CD4-positive, CD25-positive, alpha-beta regulatory T cell (primary cell): Measurements from ENCODE around the gene RING1. TPM values are rescaled to one million over a fixed set of nuclear protein-coding genes. Genes with fewer than 3 reads are reported as not detected.
"Not testable (repeated sequence)": the region's sequence is repeated elsewhere in the genome, so short reads cannot be mapped to it uniquely, and the experiment has no call there.

Experiments
- ATAC-seq, 2 donors: fragments of 150-1000 bp; cut with Tn5 transposase; one replicate each; pipeline ENCODE4 v1.10.0; 2021; ENCODE audit warnings: low read depth in 2 of 2, moderate number of reproducible peaks in 2 of 2, moderate library complexity in 1 of 2
- DNase-seq, 3 donors: peaks; one replicate each; pipeline versions ENCODE4 v3.0.0 to v3.0.0-alpha.2; 2012 to 2022; ENCODE audit warnings: mixed read lengths in 1 of 3
- H3K27ac ChIP-seq: one replicate; pipeline ENCODE4 v1.7.0; 2013; ENCODE audit warnings: mild to moderate bottlenecking, low read length; ENCODE audit not compliant: insufficient read depth, poor library complexity, severe bottlenecking
- H3K27me3 ChIP-seq: one replicate; pipeline ENCODE4 v1.7.0; 2013; ENCODE audit warnings: low read length; ENCODE audit not compliant: control insufficient read depth, insufficient read depth
- H3K36me3 ChIP-seq: one replicate; pipeline ENCODE4 v1.7.0; 2013; ENCODE audit warnings: mild to moderate bottlenecking, low read length, moderate library complexity; ENCODE audit not compliant: control insufficient read depth, insufficient read depth
- H3K4me1 ChIP-seq: 2 replicates; pipeline ENCODE4 v1.7.0; 2013; ENCODE audit warnings: mild to moderate bottlenecking, low read length; ENCODE audit not compliant: insufficient read depth, control insufficient read depth, poor library complexity, severe bottlenecking
- H3K4me3 ChIP-seq: one replicate; pipeline ENCODE4 v1.7.0; 2013; ENCODE audit warnings: low read depth, mild to moderate bottlenecking, low read length, moderate library complexity
- H3K9me3 ChIP-seq, 2 experiments: 1 replicate in 1 of 2; 2 replicates in 1 of 2; pipeline ENCODE4 v1.7.0; 2013; ENCODE audit warnings: low read length in 2 of 2, mild to moderate bottlenecking in 1 of 2, moderate library complexity in 1 of 2; ENCODE audit not compliant: control insufficient read depth in 2 of 2
- H3K27ac Mint-ChIP-seq, 3 donors: one replicate each; pipeline ENCODE4 v1.8.0; 2020 to 2022; ENCODE audit warnings: mild to moderate bottlenecking in 3 of 3, mixed read lengths in 3 of 3, moderate library complexity in 2 of 3
- H3K27me3 Mint-ChIP-seq: one replicate; pipeline ENCODE4 v1.8.0; 2022; ENCODE audit warnings: mild to moderate bottlenecking, mixed read lengths
- H3K36me3 Mint-ChIP-seq: one replicate; pipeline ENCODE4 v1.8.0; 2020; ENCODE audit warnings: mixed read lengths
- H3K4me1 Mint-ChIP-seq, 4 donors: one replicate each; pipeline ENCODE4 v1.8.0; 2020 to 2022; ENCODE audit warnings: mixed read lengths in 4 of 4, mild to moderate bottlenecking in 1 of 4
- H3K4me3 Mint-ChIP-seq, 4 donors: one replicate each; pipeline ENCODE4 v1.8.0; 2020 to 2022; ENCODE audit warnings: mild to moderate bottlenecking in 4 of 4, mixed read lengths in 4 of 4, moderate library complexity in 3 of 4
- H3K9me3 Mint-ChIP-seq, 7 donors: one replicate each; pipeline ENCODE4 v1.8.0; 2020 to 2022; ENCODE audit warnings: mixed read lengths in 7 of 7, mild to moderate bottlenecking in 3 of 7, moderate library complexity in 2 of 7
- polyA plus RNA-seq, 4 donors: library from polyadenylated mRNA; unstranded; fragments of 300-500 nt; fragmentation: Illumina TruSeq; gene quantifications; one replicate each; pipeline ENCODE4 v1.2.3, GENCODE V29; 2021
- total RNA-seq: library from RNA; stranded (reverse); gene quantifications from one replicate; pipeline ENCODE4 v1.2.3, GENCODE V29; 2022

Gene RING1
- total and polyA plus RNA-seq, 5 donors from 2014 or later = 4.9 to 34.2 (median 5.6) TPM

- peak overlapping the region in 2 of 3 donors; percentile 82 to 96 for H3K27ac Mint-ChIP-seq
These were observed 7.2 kb downstream of the RING1 start for GRCh38 chr6:33215271-33216116.

DNA sequence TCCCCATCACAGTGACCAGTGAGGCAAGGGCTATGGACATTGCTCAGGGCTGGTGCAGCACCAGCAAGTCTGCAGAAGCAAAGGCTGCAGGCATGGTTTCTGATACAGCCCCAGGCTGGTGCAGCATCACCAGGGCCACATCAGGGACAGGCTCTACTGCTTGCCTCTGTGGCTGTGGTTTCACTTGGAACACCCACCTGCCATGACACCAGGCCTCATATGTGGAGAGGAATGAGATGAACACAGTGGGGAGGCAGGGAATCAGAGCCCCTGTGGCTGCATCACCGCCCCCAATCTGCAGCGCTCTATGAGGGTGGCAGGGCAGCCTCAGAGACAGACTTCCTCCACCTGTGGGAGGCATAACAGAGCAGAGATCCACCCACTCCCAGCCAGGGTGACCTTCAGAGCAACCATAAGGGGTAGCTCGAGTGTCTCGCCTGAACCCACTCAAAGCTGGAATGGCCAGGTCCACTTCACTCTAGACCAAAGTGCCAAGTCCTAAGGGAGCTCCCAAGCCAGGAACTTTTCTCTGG, 7.9 kb downstream of the RING1 start:
- peaks cover 16% of the 10 kb centered on the region for H3K4me1 ChIP-seq
- H3K4me1 Mint-ChIP-seq = peaks cover 0 to 24% (median 16%) of the 10 kb centered on the region in 4 donors
- H3K27me3 ChIP-seq = peaks cover 8% of the 10 kb centered on the region
- no peak overlapping the region for H3K4me3 ChIP-seq
- no peak overlapping the region for H3K27ac ChIP-seq
- no peak overlapping the region for H3K27ac Mint-ChIP-seq
- H3K9me3 Mint-ChIP-seq = peaks cover 0 to 10% (median 0%) of the 10 kb centered on the region in 7 donors
- no peaks in the 10 kb centered on the region for H3K9me3 ChIP-seq
- H3K36me3 Mint-ChIP-seq = peaks cover 9% of the 10 kb centered on the region
- DNase-seq (no peak), ATAC-seq (peak in 1 of 2 donors; percentile 10)
- H3K27me3 Mint-ChIP-seq = peaks cover 70% of the 10 kb centered on the region
- no peak overlapping the region for H3K4me3 Mint-ChIP-seq
- peaks cover 6% of the 10 kb centered on the region for H3K36me3 ChIP-seq

More at GRCh38 chr6:33215271-33216116, 7.2 kb downstream of the RING1 start:
- peaks cover 0 to 26% (median 19%) of the 10 kb centered on the region in 4 donors for H3K4me1 Mint-ChIP-seq
- no peak overlapping the region for H3K4me3 Mint-ChIP-seq
- H3K9me3 Mint-ChIP-seq = peaks cover 0 to 10% (median 0%) of the 10 kb centered on the region in 7 donors
- peaks cover 73% of the 10 kb centered on the region for H3K27me3 Mint-ChIP-seq
- Histone ChIP-seq H3K4me3 (no peak overlapping the region), H3K27me3 (peaks cover 8% of the 10 kb centered on the region), H3K36me3 (peaks cover 8% of the 10 kb centered on the region), H3K27ac (no peak overlapping the region), H3K4me1 (peaks cover 16% of the 10 kb centered on the region), H3K9me3 (no peaks in the 10 kb centered on the region)
- DNase-seq (no peak), ATAC-seq (no peak)
- peaks cover 11% of the 10 kb centered on the region for H3K36me3 Mint-ChIP-seq

- H3K27ac ChIP-seq = no peak overlapping the region
- H3K27me3 ChIP-seq = peaks cover 10% of the 10 kb centered on the region
- no peak overlapping the region for H3K4me3 ChIP-seq
- ATAC-seq (no peak), DNase-seq (no peak)
- no peaks in the 10 kb centered on the region for H3K9me3 ChIP-seq
- peaks cover 0 to 20% (median 16%) of the 10 kb centered on the region in 4 donors for H3K4me1 Mint-ChIP-seq
- H3K27ac Mint-ChIP-seq = no peak overlapping the region
- H3K36me3 Mint-ChIP-seq = peaks cover 4% of the 10 kb centered on the region
- H3K36me3 ChIP-seq = peaks cover 1% of the 10 kb centered on the region
- peak overlapping the region in 2 of 4 donors; percentile 5 to 28 for H3K4me3 Mint-ChIP-seq
- peaks cover 77% of the 10 kb centered on the region for H3K27me3 Mint-ChIP-seq
- H3K4me1 ChIP-seq = peaks cover 16% of the 10 kb centered on the region
- peaks cover 0 to 7% (median 0%) of the 10 kb centered on the region in 7 donors for H3K9me3 Mint-ChIP-seq
These were observed 8.9 kb downstream of the RING1 start for GRCh38 chr6:33217246-33217645.

- Mint-ChIP-seq H3K4me1 (peaks cover 0 to 16% (median 13%) of the 10 kb centered on the region in 4 donors), H3K36me3 (no peaks in the 10 kb centered on the region), H3K4me3 (peak overlapping the region in 2 of 4 donors; percentile 5 to 33), H3K27me3 (peaks cover 77% of the 10 kb centered on the region), H3K27ac (no peak overlapping the region), H3K9me3 (peaks cover 0 to 4% (median 0%) of the 10 kb centered on the region in 7 donors)
- H3K4me3 ChIP-seq = no peak overlapping the region
- DNase-seq (no peak), ATAC-seq (no peak)
- H3K27ac ChIP-seq = no peak overlapping the region
- H3K27me3 ChIP-seq = peaks cover 10% of the 10 kb centered on the region
- no peaks in the 10 kb centered on the region for H3K36me3 ChIP-seq
- no peaks in the 10 kb centered on the region for H3K9me3 ChIP-seq
- H3K4me1 ChIP-seq = peaks cover 14% of the 10 kb centered on the region
These were observed 9.4 kb downstream of the RING1 start for GRCh38 chr6:33217681-33218080.

DNA sequence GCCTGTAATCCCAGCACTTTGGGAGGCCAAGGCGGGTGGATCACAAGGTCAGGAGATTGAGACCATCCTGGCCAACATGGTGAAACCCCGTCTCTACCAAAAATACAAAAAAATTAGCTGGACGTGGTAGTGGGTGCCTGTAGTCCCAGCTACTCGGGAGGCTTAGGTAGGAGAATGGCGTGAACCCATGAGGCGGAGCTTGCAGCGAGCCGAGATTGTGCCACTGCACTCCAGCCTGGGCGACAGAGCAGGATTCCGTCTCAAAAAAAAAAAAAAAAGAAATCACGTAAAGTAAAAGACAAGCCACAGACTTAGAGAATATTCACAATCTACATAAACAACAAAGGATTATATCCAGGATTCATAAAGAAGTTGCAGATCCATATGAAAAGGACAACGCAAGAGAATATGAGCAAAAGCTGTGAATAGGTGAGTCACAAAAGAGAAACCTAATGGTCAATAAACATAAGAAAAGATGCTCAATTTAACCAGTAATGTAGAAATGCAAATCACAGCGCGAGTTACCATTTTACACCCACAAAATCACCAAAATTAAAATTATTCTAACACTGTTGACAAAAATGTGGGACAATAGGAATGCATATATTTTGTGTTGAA, 18.3 kb downstream of the RING1 start:
- not testable (repeated sequence) for H3K4me1 ChIP-seq

GRCh38 chr6:33235221-33235634, 26.9 kb downstream of the RING1 start:
- H3K4me3 Mint-ChIP-seq = no peak overlapping the region
- Histone ChIP-seq H3K4me3 (no peak overlapping the region), H3K27ac (no peak overlapping the region), H3K36me3 (no peaks in the 10 kb centered on the region), H3K27me3 (peaks cover 11% of the 10 kb centered on the region), H3K9me3 (no peaks in the 10 kb centered on the region), H3K4me1 (no peaks in the 10 kb centered on the region)
- H3K9me3 Mint-ChIP-seq = no peaks in the 10 kb centered on the region
- no peaks in the 10 kb centered on the region for H3K36me3 Mint-ChIP-seq
- no peak for ATAC-seq
- H3K4me1 Mint-ChIP-seq = peaks cover 0 to 2% (median under 1%) of the 10 kb centered on the region in 4 donors
- DNase-seq = no peak
- H3K27ac Mint-ChIP-seq = peak overlapping the region in 1 of 3 donors; percentile 25
- H3K27me3 Mint-ChIP-seq = peaks cover 36% of the 10 kb centered on the region

More for the DNA sequence above, 18.3 kb downstream of the RING1 start:
- not testable (repeated sequence) for H3K9me3 ChIP-seq, H3K27ac Mint-ChIP-seq, H3K4me3 Mint-ChIP-seq, H3K4me1 Mint-ChIP-seq, H3K27ac ChIP-seq, H3K36me3 Mint-ChIP-seq, ATAC-seq, H3K9me3 Mint-ChIP-seq, DNase-seq, H3K36me3 ChIP-seq, H3K4me3 ChIP-seq
- peaks cover 71% of the 10 kb centered on the region for H3K27me3 Mint-ChIP-seq
- H3K27me3 ChIP-seq = peaks cover 16% of the 10 kb centered on the region

DNA sequence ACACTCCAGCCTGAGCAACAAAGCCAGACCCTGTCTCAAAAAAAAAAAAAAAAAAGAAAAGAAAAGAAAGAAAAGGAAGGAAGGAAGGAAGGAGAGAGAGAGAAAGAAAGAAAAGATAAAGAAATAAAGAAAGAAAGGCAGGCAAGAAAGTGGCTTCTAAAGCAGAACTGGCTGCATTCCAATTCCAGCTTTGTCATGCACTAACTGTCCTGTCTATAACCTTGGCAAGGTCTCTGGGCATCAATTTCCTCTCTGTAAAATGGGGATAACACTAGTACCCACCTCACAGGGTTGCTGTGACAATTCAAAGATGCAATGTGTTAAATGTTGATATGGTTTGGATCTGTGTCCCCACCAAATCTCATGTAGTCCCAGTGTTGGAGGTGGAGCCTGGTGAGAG, 28.0 kb downstream of the RING1 start:
- H3K4me3 ChIP-seq = no peak overlapping the region
- Mint-ChIP-seq H3K27ac (no peak overlapping the region), H3K36me3 (no peaks in the 10 kb centered on the region), H3K27me3 (peaks cover 33% of the 10 kb centered on the region), H3K4me3 (no peak overlapping the region), H3K4me1 (peaks cover 0 to 2% (median under 1%) of the 10 kb centered on the region in 4 donors), H3K9me3 (no peaks in the 10 kb centered on the region)
- no peaks in the 10 kb centered on the region for H3K4me1 ChIP-seq
- H3K36me3 ChIP-seq = no peaks in the 10 kb centered on the region
- no peak for DNase-seq
- H3K27ac ChIP-seq = no peak overlapping the region
- ATAC-seq = no peak
- H3K9me3 ChIP-seq = no peaks in the 10 kb centered on the region
- H3K27me3 ChIP-seq = peaks cover 11% of the 10 kb centered on the region
